ENCODE measurements around the gene RNF141. TPM values are rescaled to one million over a fixed set of nuclear protein-coding genes. Genes with fewer than 3 reads are reported as not detected.

Gene RNF141
- polyA plus RNA-seq, 1 donor from 2014 or later, result 79.2 TPM

DNA sequence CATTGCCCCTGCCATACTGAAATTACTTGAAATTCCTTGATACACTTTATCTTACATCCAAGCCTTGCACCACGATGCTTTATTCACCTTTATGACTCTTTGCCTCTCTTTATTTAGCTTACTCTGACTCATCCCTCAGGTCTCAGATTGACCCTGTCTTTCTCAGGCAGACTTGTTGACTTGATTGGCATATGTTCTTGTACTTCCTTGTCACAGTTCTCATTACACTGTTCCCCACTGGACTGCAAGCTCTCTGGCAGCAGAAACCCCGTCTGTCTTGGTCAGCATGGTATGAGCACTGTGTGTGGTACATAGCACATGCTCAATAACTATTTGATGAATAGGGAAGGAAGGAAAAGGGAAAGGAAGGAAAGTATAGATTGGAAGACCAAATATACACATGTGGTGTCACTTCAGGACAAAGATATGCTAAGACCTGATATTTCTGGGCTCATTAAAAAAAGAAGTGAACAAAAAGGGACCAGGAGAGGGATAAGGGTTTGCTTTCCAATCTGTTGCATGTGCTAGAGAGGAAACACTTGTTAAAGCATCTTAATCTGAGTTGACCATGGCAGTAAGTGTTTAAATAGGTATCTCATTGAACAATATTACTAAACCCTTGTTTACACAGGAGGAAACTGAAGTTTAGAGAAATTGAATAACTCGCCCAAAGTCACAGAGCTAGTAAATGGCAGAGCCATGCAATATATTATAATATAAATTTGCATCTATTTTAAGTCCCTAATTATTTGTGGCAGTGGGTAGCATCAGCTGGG is 20.2 kb upstream of the RNF141 start:
- H3K9ac ChIP-seq (ENCODE audit: low read length), result no peak overlapping the region
- TF ChIP-seq EP300 (conservative IDR thresholded peaks at IDR 0.05; ENCODE audit: poor library complexity, severe bottlenecking) (no peak), SMC3 (conservative IDR thresholded peaks at IDR 0.05; ENCODE audit: poor library complexity) (no peak), POLR2AphosphoS5 (IDR thresholded peaks at IDR 0.05) (no peak), EZH2 (IDR thresholded peaks at IDR 0.05; ENCODE audit: borderline replicate concordance, insufficient read depth, low read length, poor library complexity, severe bottlenecking) (no peak)
- TF ChIP-seq, protein P1, sequence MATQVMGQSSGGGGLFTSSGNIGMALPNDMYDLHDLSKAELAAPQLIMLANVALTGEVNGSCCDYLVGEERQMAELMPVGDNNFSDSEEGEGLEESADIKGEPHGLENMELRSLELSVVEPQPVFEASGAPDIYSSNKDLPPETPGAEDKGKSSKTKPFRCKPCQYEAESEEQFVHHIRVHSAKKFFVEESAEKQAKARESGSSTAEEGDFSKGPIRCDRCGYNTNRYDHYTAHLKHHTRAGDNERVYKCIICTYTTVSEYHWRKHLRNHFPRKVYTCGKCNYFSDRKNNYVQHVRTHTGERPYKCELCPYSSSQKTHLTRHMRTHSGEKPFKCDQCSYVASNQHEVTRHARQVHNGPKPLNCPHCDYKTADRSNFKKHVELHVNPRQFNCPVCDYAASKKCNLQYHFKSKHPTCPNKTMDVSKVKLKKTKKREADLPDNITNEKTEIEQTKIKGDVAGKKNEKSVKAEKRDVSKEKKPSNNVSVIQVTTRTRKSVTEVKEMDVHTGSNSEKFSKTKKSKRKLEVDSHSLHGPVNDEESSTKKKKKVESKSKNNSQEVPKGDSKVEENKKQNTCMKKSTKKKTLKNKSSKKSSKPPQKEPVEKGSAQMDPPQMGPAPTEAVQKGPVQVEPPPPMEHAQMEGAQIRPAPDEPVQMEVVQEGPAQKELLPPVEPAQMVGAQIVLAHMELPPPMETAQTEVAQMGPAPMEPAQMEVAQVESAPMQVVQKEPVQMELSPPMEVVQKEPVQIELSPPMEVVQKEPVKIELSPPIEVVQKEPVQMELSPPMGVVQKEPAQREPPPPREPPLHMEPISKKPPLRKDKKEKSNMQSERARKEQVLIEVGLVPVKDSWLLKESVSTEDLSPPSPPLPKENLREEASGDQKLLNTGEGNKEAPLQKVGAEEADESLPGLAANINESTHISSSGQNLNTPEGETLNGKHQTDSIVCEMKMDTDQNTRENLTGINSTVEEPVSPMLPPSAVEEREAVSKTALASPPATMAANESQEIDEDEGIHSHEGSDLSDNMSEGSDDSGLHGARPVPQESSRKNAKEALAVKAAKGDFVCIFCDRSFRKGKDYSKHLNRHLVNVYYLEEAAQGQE (IDR thresholded peaks at IDR 0.05; ENCODE audit: borderline replicate concordance), result no peak
- TF ChIP-seq, protein P2, sequence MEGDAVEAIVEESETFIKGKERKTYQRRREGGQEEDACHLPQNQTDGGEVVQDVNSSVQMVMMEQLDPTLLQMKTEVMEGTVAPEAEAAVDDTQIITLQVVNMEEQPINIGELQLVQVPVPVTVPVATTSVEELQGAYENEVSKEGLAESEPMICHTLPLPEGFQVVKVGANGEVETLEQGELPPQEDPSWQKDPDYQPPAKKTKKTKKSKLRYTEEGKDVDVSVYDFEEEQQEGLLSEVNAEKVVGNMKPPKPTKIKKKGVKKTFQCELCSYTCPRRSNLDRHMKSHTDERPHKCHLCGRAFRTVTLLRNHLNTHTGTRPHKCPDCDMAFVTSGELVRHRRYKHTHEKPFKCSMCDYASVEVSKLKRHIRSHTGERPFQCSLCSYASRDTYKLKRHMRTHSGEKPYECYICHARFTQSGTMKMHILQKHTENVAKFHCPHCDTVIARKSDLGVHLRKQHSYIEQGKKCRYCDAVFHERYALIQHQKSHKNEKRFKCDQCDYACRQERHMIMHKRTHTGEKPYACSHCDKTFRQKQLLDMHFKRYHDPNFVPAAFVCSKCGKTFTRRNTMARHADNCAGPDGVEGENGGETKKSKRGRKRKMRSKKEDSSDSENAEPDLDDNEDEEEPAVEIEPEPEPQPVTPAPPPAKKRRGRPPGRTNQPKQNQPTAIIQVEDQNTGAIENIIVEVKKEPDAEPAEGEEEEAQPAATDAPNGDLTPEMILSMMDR (IDR thresholded peaks at IDR 0.05; ENCODE audit: poor library complexity, severe bottlenecking), result no peak

DNA sequence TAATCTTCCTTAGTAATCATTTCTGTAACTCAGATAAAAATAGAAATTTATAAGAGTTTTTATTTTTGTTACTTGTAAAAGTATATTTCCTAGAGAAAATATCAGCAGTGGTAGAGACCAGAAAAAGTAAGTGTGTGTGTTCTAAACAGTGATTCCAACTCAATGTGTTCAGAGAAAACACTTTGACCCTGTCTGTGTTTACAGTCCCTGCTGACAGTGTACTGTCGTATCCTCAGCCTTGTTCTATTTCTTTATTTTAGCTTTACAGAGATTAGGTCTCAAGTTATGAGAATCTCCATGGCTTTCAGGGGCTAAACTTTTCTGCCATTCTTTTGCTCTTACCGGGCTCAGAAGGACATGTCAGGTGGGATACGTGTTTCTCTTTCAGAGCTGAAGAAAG is 17.3 kb upstream of the RNF141 start:
- no peaks in the 10 kb centered on the region for H3K27me3 ChIP-seq (ENCODE audit: insufficient read depth, low read depth, low read length)
- no peak overlapping the region for H3K27ac ChIP-seq (ENCODE audit: low read length)
- no peaks in the 10 kb centered on the region for H3K36me3 ChIP-seq (ENCODE audit: insufficient read depth, low read length)
- H3K4me2 ChIP-seq (ENCODE audit: low read length), result no peak overlapping the region
- H3F3A ChIP-seq (ENCODE audit: insufficient read depth, low read length, poor library complexity, severe bottlenecking), result no peaks in the 10 kb centered on the region
- no peaks in the 10 kb centered on the region for H4K20me1 ChIP-seq (ENCODE audit: insufficient read depth)
- H3K4me3 ChIP-seq (ENCODE audit: low read length), result no peak overlapping the region
- H3K9me2 ChIP-seq (ENCODE audit: insufficient read depth, low read length), result no peaks in the 10 kb centered on the region
- H3K9me3 ChIP-seq (ENCODE audit: low read length), result no peaks in the 10 kb centered on the region
- H2AFZ ChIP-seq (ENCODE audit: low read depth, low read length), result no peak overlapping the region
- TF ChIP-seq MXI1 (conservative IDR thresholded peaks at IDR 0.05; ENCODE audit: poor library complexity, severe bottlenecking), result no peak
- TF ChIP-seq, protein P2 (IDR thresholded peaks at IDR 0.05; ENCODE audit: poor library complexity, severe bottlenecking), result no peak
- no peak for TF ChIP-seq TAF1 (IDR thresholded peaks at IDR 0.05; ENCODE audit: low read depth)
- no peak for TF ChIP-seq EP300 (conservative IDR thresholded peaks at IDR 0.05; ENCODE audit: poor library complexity, severe bottlenecking)
- TF ChIP-seq SMC3 (conservative IDR thresholded peaks at IDR 0.05; ENCODE audit: poor library complexity), result no peak
- TF ChIP-seq EZH2 (IDR thresholded peaks at IDR 0.05; ENCODE audit: borderline replicate concordance, insufficient read depth, low read length, poor library complexity, severe bottlenecking), result no peak
- no peak for TF ChIP-seq RAD21 (conservative IDR thresholded peaks at IDR 0.05)
- TF ChIP-seq, protein P1 (IDR thresholded peaks at IDR 0.05; ENCODE audit: borderline replicate concordance), result no peak
- no peak for TF ChIP-seq POLR2AphosphoS5 (IDR thresholded peaks at IDR 0.05)
- H3K79me2 ChIP-seq (replicated peaks; ENCODE audit: insufficient read depth, low read length), result no peaks in the 10 kb centered on the region
- H3K9ac ChIP-seq (ENCODE audit: low read length), result no peak overlapping the region

More for the DNA sequence above, 20.2 kb upstream of the RNF141 start:
- Histone ChIP-seq H3K27ac (ENCODE audit: low read length) (no peak overlapping the region), H3K9me3 (ENCODE audit: low read length) (no peaks in the 10 kb centered on the region), H3K9me2 (ENCODE audit: insufficient read depth, low read length) (no peaks in the 10 kb centered on the region), H3K4me2 (ENCODE audit: low read length) (no peak overlapping the region), H2AFZ (ENCODE audit: low read depth, low read length) (no peak overlapping the region), H3K36me3 (ENCODE audit: insufficient read depth, low read length) (no peaks in the 10 kb centered on the region), H4K20me1 (ENCODE audit: insufficient read depth) (no peaks in the 10 kb centered on the region), H3K4me3 (ENCODE audit: low read length) (no peak overlapping the region), H3K27me3 (ENCODE audit: insufficient read depth, low read depth, low read length) (no peaks in the 10 kb centered on the region), H3F3A (ENCODE audit: insufficient read depth, low read length, poor library complexity, severe bottlenecking) (no peaks in the 10 kb centered on the region), H3K79me2 (replicated peaks; ENCODE audit: insufficient read depth, low read length) (no peaks in the 10 kb centered on the region)

Data from neural cell (in vitro differentiated cells).